Ovary (tissue), 9 donors: ENCODE data around the gene UTP14A. TPM values are rescaled to one million over a fixed set of nuclear protein-coding genes. Genes with fewer than 3 reads are reported as not detected.

Source experiments
- DNase-seq, 5 donors: peaks; one replicate each; pipeline ENCODE4 v3.0.0-alpha.2; 2019 to 2020
- H3K27ac ChIP-seq, 2 donors: fragments of 200-600 bp; one replicate each; pipeline versions ENCODE4 v1.5.1 to v1.8.0; 2019 to 2022
- H3K27me3 ChIP-seq: fragments of 200-600 bp; one replicate; pipeline ENCODE4 v1.8.0; 2022
- H3K36me3 ChIP-seq: fragments of 200-600 bp; sonication (generic); one replicate; pipeline ENCODE4 v1.5.1; 2019
- H3K4me1 ChIP-seq: one replicate; pipeline ENCODE4 v1.8.1; 2013; ENCODE audit warnings: mild to moderate bottlenecking, moderate library complexity; ENCODE audit not compliant: insufficient read depth
- H3K4me3 ChIP-seq: fragments of 200-600 bp; sonication (generic); one replicate; pipeline ENCODE4 v1.5.1; 2017
- H3K9me3 ChIP-seq, 2 donors: fragments of 200-600 bp in 1 of 2; sonication (generic) in 1 of 2; one replicate each; pipeline versions ENCODE4 v1.5.1 to v1.8.1; 2013 to 2019; ENCODE audit warnings: mild to moderate bottlenecking in 1 of 2, moderate library complexity in 1 of 2
- CTCF ChIP-seq, 3 donors: fragments of 450-650 bp in 2 of 3; fragments of 200-600 bp in 1 of 3; IDR thresholded peaks; one replicate each; pipeline versions ENCODE4 v1.5.1 to v1.8.0; 2016 to 2022; ENCODE audit warnings: antibody characterized with exemption in 3 of 3, mild to moderate bottlenecking in 1 of 3
- EP300 ChIP-seq: sonication (generic); formaldehyde crosslinking; IDR thresholded peaks from one replicate; pipeline ENCODE4 v1.6.1; 2017; ENCODE audit warnings: antibody characterized with exemption
- POLR2A ChIP-seq: fragments of 450-650 bp; IDR thresholded peaks from one replicate; pipeline ENCODE4 v1.6.1; 2017; ENCODE audit warnings: antibody characterized with exemption, mild to moderate bottlenecking, moderate library complexity
- WGBS, 3 donors: extraction: QIAGEN DNeasy Blood & Tissue Kit in 1 of 3; methylation state at CpG; one replicate each; pipeline versions ENCODE4 v1.1.5 to v1.1.7; 2013 to 2017; 5-methylcytosine and 5-hydroxymethylcytosine counted together
- intact Hi-C, 4 donors: fragments of 100-400 bp; cut with DNase I; formaldehyde crosslinking; loops; one replicate each; pipeline versions ENCODE4 v1.11.0 to v1.15.1; 2022 to 2023
- polyA plus RNA-seq, 2 donors: library from polyadenylated mRNA; stranded (reverse); fragments of 200-250 nt in 1 of 2; fragments of 350-450 nt in 1 of 2; fragmentation: Illumina TruSeq in 1 of 2; extraction: RNeasy Lipid Tissue Mini Kit (QIAGEN cat#74804) in 1 of 2; gene quantifications; one replicate each; pipeline ENCODE4 v1.2.3, GENCODE V29; 2013 to 2014
- total RNA-seq, 7 donors: library from RNA; depleted of rRNA in 2 of 7; stranded (reverse); fragments of >200 nt in 2 of 7; fragmentation: NEBNext Ultra II Directional in 3 of 7; extraction: Animal tissue kit (Norgen Biotek cat#: 25700) in 3 of 7; gene quantifications; one replicate each; pipeline versions ENCODE4 v1.1.0 to v1.2.4, GENCODE V29; 2016 to 2023
- donor health status: DM: no; HTN: no; CAD: no; lungs with moderate emphysema.
- donor health status: DM: no; HTN: no; CAD: no.
- donor health status: Bipolar disorder and iron deficiency.
- donor health status: DM: yes; HTN: yes; CAD: no.
- donor health status: DM: no; HTN: no; CAD: no.
- donor health status: DM: yes; HTN: yes; CAD: no.

Gene UTP14A
- total and polyA plus RNA-seq, 9 donors = 11.7 to 36.6 (median 15.6) TPM

GRCh38 chrX:129932821-129933321 is 26.9 kb downstream of the UTP14A start:
- Histone ChIP-seq H3K36me3 (no peaks in the 10 kb centered on the region), H3K4me3 (peak overlapping the region; percentile 47), H3K27ac (peak overlapping the region; percentile 9 to 69), H3K4me1 (no peaks in the 10 kb centered on the region), H3K27me3 (no peaks in the 10 kb centered on the region), H3K9me3 (no peaks in the 10 kb centered on the region)
- intact Hi-C loops = loop anchor here in 1 of 4 donors (10.0 kb wide), 1 partner anchor 82 kb away; no protein-coding TSS in a partner anchor
- DNase-seq = peak; percentile 31 to 55 (median 42)
- WGBS, 3 donors = 32 to 53% (median 39%) methylated on average over 31 to 47 of the region's 47 CpGs
- no peak for TF ChIP-seq EP300
- TF ChIP-seq POLR2A = no peak
- no peak for TF ChIP-seq CTCF (IDR thresholded peaks at IDR 0.05)

DNA sequence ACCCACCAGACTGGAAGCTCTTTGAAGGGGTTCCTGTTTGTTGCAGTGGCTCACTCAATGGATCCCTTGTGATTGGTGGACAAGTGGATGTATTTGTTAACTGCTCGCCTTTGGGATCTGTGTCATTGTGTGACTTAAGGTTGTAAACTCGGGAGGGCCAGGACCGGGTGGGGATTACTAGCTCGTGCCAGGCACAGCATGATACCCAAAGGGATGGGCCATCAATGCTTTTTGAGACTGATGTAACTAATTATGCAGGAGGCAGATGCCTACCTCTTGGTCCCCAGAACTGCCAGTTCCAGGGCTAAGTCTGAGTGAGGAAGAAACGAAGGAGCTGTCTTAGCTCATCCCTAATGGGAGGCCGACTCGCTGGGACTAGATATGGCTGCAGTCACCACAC is 27.7 kb downstream of the UTP14A start:
- no peaks in the 10 kb centered on the region for H3K9me3 ChIP-seq
- H3K4me1 ChIP-seq = no peaks in the 10 kb centered on the region
- TF ChIP-seq EP300 (no peak), POLR2A (no peak), CTCF (IDR thresholded peaks at IDR 0.05) (no peak)
- H3K27me3 ChIP-seq = no peaks in the 10 kb centered on the region
- no peak for DNase-seq
- no peaks in the 10 kb centered on the region for H3K36me3 ChIP-seq
- intact Hi-C loops = loop anchor here in 1 of 4 donors (10.0 kb wide), 1 partner anchor 81 kb away; no protein-coding TSS in a partner anchor
- no peak overlapping the region for H3K4me3 ChIP-seq
- no peak overlapping the region for H3K27ac ChIP-seq
- WGBS, 3 donors = 60 to 74% (median 66%) methylated on average over 7 of the region's 7 CpGs

DNA sequence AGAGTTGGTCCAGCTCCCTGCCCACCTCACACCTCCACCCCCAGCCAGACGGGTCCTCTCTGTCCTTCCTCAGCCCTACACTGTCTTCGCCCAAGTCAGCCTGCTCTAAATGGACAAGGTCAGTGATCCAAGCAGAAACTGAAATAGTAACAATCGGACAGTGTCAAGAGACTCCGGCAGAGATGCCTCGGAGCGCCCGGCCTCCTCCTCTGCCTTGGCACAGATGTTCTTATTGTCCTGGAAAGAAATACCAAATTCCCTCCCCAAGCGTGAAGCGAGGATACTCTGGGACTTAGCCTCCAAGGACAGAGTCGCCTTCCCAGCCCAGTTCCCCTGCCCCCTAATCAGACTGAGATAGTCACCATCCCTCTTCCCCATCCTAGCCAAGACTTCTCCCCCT is 28.5 kb downstream of the UTP14A start:
- no peak overlapping the region for H3K4me3 ChIP-seq
- H3K27me3 ChIP-seq = no peaks in the 10 kb centered on the region
- WGBS, 3 donors = 39 to 56% (median 49%) methylated on average over 10 of the region's 10 CpGs
- TF ChIP-seq POLR2A = no peak
- TF ChIP-seq CTCF (IDR thresholded peaks at IDR 0.05) = no peak
- no peak for TF ChIP-seq EP300
- intact Hi-C loops = loop anchor here in 1 of 4 donors (10.0 kb wide), 1 partner anchor 80 kb away; no protein-coding TSS in a partner anchor
- no peaks in the 10 kb centered on the region for H3K4me1 ChIP-seq
- no peak for DNase-seq
- no peaks in the 10 kb centered on the region for H3K36me3 ChIP-seq
- H3K27ac ChIP-seq = no peak overlapping the region
- no peaks in the 10 kb centered on the region for H3K9me3 ChIP-seq

DNA sequence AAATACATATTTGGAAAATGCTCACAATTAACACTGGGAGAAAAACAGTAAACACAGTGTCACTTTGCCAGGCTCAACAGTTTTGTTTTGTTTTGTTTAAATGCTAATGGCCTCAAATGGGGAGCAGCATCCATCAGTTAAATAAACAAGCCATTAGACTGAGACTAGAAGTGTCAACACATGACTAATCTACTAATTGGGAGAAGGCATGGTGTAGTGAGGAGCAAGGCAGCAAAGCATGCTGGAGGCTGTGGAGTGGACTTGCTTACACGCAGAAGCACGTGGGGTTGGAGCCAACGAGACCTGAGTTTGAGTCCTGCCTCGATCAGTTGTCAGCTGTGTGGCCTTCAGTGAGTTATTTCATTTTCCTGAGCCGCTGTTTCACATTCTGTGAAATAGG is 29.0 kb downstream of the UTP14A start:
- WGBS, 3 donors = 68 to 70% (median 68%) methylated on average over 5 of the region's 5 CpGs
- H3K4me3 ChIP-seq = no peak overlapping the region
- H3K4me1 ChIP-seq = no peaks in the 10 kb centered on the region
- H3K27ac ChIP-seq = no peak overlapping the region
- H3K36me3 ChIP-seq = no peaks in the 10 kb centered on the region
- no peaks in the 10 kb centered on the region for H3K27me3 ChIP-seq
- DNase-seq = no peak
- intact Hi-C loops = loop anchor here in 1 of 4 donors (10.0 kb wide), 1 partner anchor 80 kb away; no protein-coding TSS in a partner anchor
- no peak for TF ChIP-seq POLR2A
- TF ChIP-seq EP300 = no peak
- no peak for TF ChIP-seq CTCF (IDR thresholded peaks at IDR 0.05)
- no peaks in the 10 kb centered on the region for H3K9me3 ChIP-seq
